ENCODE results near the gene GIMAP7. TPM values are rescaled to one million over a fixed set of nuclear protein-coding genes. Genes with fewer than 3 reads are reported as not detected.
A peak's percentile ranks its signal among the peaks of the same experiment; 100 is the strongest.

GIMAP7 gene
- total RNA-seq, 4 donors from 2014 or later = 1.00 to 11.9 (median 6.1) TPM

GRCh38 chr7:150524018-150524417 lies 9.3 kb downstream of the GIMAP7 start:
- no peaks in the 10 kb centered on the region for H3K27me3 ChIP-seq
- intact Hi-C loops (cut with DNase I; ENCODE audit: low total_unique reads) = no loop called here
- H3K4me1 ChIP-seq = no peaks in the 10 kb centered on the region
- H3K36me3 ChIP-seq = no peaks in the 10 kb centered on the region
- no peak for DNase-seq
- H3K4me3 ChIP-seq = no peak overlapping the region
- TF ChIP-seq EP300 (IDR thresholded peaks at IDR 0.05; ENCODE audit: low read depth) = no peak
- no peak for TF ChIP-seq POLR2A (IDR thresholded peaks at IDR 0.05)
- TF ChIP-seq POLR2AphosphoS5 (IDR thresholded peaks at IDR 0.05) = no peak
- TF ChIP-seq CTCF (IDR thresholded peaks at IDR 0.05) = no peak
- 71% methylated on average over 2 of the region's 2 CpGs; no CpG with 5 or more reads in 1 of the 2 donors for WGBS, 2 donors (ENCODE audit: low coverage in 1 of 2)
- in situ Hi-C loops (cut with MboI; ENCODE audit: low pct_ligation_motif_present in 1 of 4, low pct_unique_long_range_greater_than_20kb in 1 of 4, low sequenced_read_pairs in 3 of 4) = no loop called here
- H3K27ac ChIP-seq = no peak overlapping the region
- H3K9me3 ChIP-seq = peaks cover 0 to 1% of the 10 kb centered on the region in 2 donors

- H3K27me3 ChIP-seq = no peaks in the 10 kb centered on the region
- in situ Hi-C loops (cut with MboI; ENCODE audit: low pct_ligation_motif_present in 1 of 4, low pct_unique_long_range_greater_than_20kb in 1 of 4, low sequenced_read_pairs in 3 of 4) = no loop called here
- intact Hi-C loops (cut with DNase I; ENCODE audit: low total_unique reads) = no loop called here
- 75 to 77% methylated on average over 1 of the region's 1 CpG for WGBS, 2 donors (ENCODE audit: low coverage in 1 of 2)
- DNase-seq = no peak
- no peak for TF ChIP-seq POLR2AphosphoS5 (IDR thresholded peaks at IDR 0.05)
- TF ChIP-seq EP300 (IDR thresholded peaks at IDR 0.05; ENCODE audit: low read depth) = no peak
- TF ChIP-seq POLR2A (IDR thresholded peaks at IDR 0.05) = no peak
- no peak for TF ChIP-seq CTCF (IDR thresholded peaks at IDR 0.05)
- no peaks in the 10 kb centered on the region for H3K36me3 ChIP-seq
- H3K27ac ChIP-seq = no peak overlapping the region
- no peak overlapping the region for H3K4me3 ChIP-seq
- H3K4me1 ChIP-seq = no peaks in the 10 kb centered on the region
- peaks cover 0 to 11% of the 10 kb centered on the region in 2 donors for H3K9me3 ChIP-seq
Observed at GRCh38 chr7:150531704-150532103, 17.0 kb downstream of the GIMAP7 start.

GRCh38 chr7:150538259-150538658 lies 23.6 kb downstream of the GIMAP7 start:
- H3K4me3 ChIP-seq = no peak overlapping the region
- WGBS, 2 donors (ENCODE audit: low coverage in 1 of 2) = 100% methylated on average over 2 of the region's 2 CpGs
- peaks cover 14% of the 10 kb centered on the region in 2 donors for H3K9me3 ChIP-seq
- H3K27me3 ChIP-seq = no peaks in the 10 kb centered on the region
- no peaks in the 10 kb centered on the region for H3K4me1 ChIP-seq
- intact Hi-C loops (cut with DNase I; ENCODE audit: low total_unique reads) = no loop called here
- DNase-seq = no peak
- H3K36me3 ChIP-seq = no peaks in the 10 kb centered on the region
- H3K27ac ChIP-seq = no peak overlapping the region
- TF ChIP-seq POLR2AphosphoS5 (IDR thresholded peaks at IDR 0.05) (no peak), EP300 (IDR thresholded peaks at IDR 0.05; ENCODE audit: low read depth) (no peak), CTCF (IDR thresholded peaks at IDR 0.05) (no peak), POLR2A (IDR thresholded peaks at IDR 0.05) (no peak)
- in situ Hi-C loops (cut with MboI; ENCODE audit: low pct_ligation_motif_present in 1 of 4, low pct_unique_long_range_greater_than_20kb in 1 of 4, low sequenced_read_pairs in 3 of 4) = no loop called here

- Histone ChIP-seq H3K4me3 (no peak overlapping the region), H3K4me1 (no peaks in the 10 kb centered on the region), H3K27ac (no peak overlapping the region), H3K36me3 (no peaks in the 10 kb centered on the region), H3K27me3 (no peaks in the 10 kb centered on the region), H3K9me3 (no peaks in the 10 kb centered on the region)
- intact Hi-C loops (cut with DNase I; ENCODE audit: low total_unique reads) = no loop called here
- TF ChIP-seq POLR2A (IDR thresholded peaks at IDR 0.05) (no peak), POLR2AphosphoS5 (IDR thresholded peaks at IDR 0.05) (no peak), EP300 (IDR thresholded peaks at IDR 0.05; ENCODE audit: low read depth) (no peak)
- in situ Hi-C loops (cut with MboI; ENCODE audit: low pct_ligation_motif_present in 1 of 4, low pct_unique_long_range_greater_than_20kb in 1 of 4, low sequenced_read_pairs in 3 of 4) = no loop called here
- no peak for DNase-seq
Observed at GRCh38 chr7:150553163-150553562, 38.5 kb downstream of the GIMAP7 start.

GRCh38 chr7:150556521-150557138 lies 42.0 kb downstream of the GIMAP7 start:
- Histone ChIP-seq H3K9me3 (no peaks in the 10 kb centered on the region), H3K4me3 (no peak overlapping the region), H3K27me3 (no peaks in the 10 kb centered on the region), H3K36me3 (no peaks in the 10 kb centered on the region), H3K27ac (peak overlapping the region in 1 of 4 donors; percentile 25), H3K4me1 (no peaks in the 10 kb centered on the region)
- intact Hi-C loops (cut with DNase I; ENCODE audit: low total_unique reads) = no loop called here
- WGBS, 2 donors (ENCODE audit: low coverage in 1 of 2) = 41 to 42% methylated on average over 2 to 4 of the region's 4 CpGs
- no peak for TF ChIP-seq CTCF (IDR thresholded peaks at IDR 0.05)
- no peak for TF ChIP-seq EP300 (IDR thresholded peaks at IDR 0.05; ENCODE audit: low read depth)
- TF ChIP-seq POLR2A (IDR thresholded peaks at IDR 0.05) = no peak
- TF ChIP-seq POLR2AphosphoS5 (IDR thresholded peaks at IDR 0.05) = no peak
- DNase-seq = no peak
- in situ Hi-C loops (cut with MboI; ENCODE audit: low pct_ligation_motif_present in 1 of 4, low pct_unique_long_range_greater_than_20kb in 1 of 4, low sequenced_read_pairs in 3 of 4) = no loop called here
